Mucosa of rectum (tissue), 2 donors: ENCODE results near the gene LYG1.
"Not testable (repeated sequence)": the region's sequence is repeated elsewhere in the genome, so short reads cannot be mapped to it uniquely, and the experiment has no call there.

Experiments
- H3K27ac ChIP-seq, 2 donors: one replicate each; pipeline ENCODE4 v1.7.0; 2013; ENCODE audit warnings: inconsistent platforms in 2 of 2, low read depth in 2 of 2, low read length in 2 of 2
- H3K27me3 ChIP-seq, 2 donors: one replicate each; pipeline ENCODE4 v1.7.0; 2013; ENCODE audit warnings: low read length in 2 of 2; ENCODE audit not compliant: control insufficient read depth in 2 of 2, insufficient read depth in 2 of 2
- H3K36me3 ChIP-seq, 2 donors: one replicate each; pipeline ENCODE4 v1.7.0; 2013; ENCODE audit warnings: low read length in 2 of 2; ENCODE audit not compliant: control insufficient read depth in 2 of 2, insufficient read depth in 2 of 2
- H3K4me1 ChIP-seq, 2 donors: one replicate each; pipeline ENCODE4 v1.7.0; 2013; ENCODE audit warnings: low read length in 2 of 2, mild to moderate bottlenecking in 1 of 2; ENCODE audit not compliant: control insufficient read depth in 2 of 2, insufficient read depth in 2 of 2
- H3K4me3 ChIP-seq, 2 donors: one replicate each; pipeline ENCODE4 v1.7.0; 2013; ENCODE audit warnings: low read length in 2 of 2
- H3K9ac ChIP-seq, 2 donors: one replicate each; pipeline ENCODE4 v1.7.0; 2013; ENCODE audit warnings: low read length in 2 of 2, low read depth in 1 of 2, mild to moderate bottlenecking in 1 of 2
- H3K9me3 ChIP-seq, 2 donors: one replicate each; pipeline ENCODE4 v1.7.0; 2013; ENCODE audit warnings: low read length in 2 of 2; ENCODE audit not compliant: control insufficient read depth in 2 of 2
- donor health status: healthy.
- donor health status: Normal muscosa, but diverticular disease.

The LYG1 gene

GRCh38 chr2:99301097-99301496 is at the start of gene LYG1:
TSS of gene LYG1 (minus strand) at chr2:99301197. CDS start at chr2:99295670, 5,527 bp downstream.
- not testable (repeated sequence) for H3K9ac ChIP-seq, H3K36me3 ChIP-seq, H3K27me3 ChIP-seq, H3K4me3 ChIP-seq, H3K27ac ChIP-seq, H3K9me3 ChIP-seq, H3K4me1 ChIP-seq

GRCh38 chr2:99350194-99350593 is 49.2 kb upstream of the LYG1 start:
- no peak overlapping the region for H3K9ac ChIP-seq
- no peaks in the 10 kb centered on the region for H3K4me1 ChIP-seq
- no peak overlapping the region for H3K27ac ChIP-seq
- no peaks in the 10 kb centered on the region for H3K27me3 ChIP-seq
- no peaks in the 10 kb centered on the region for H3K36me3 ChIP-seq
- H3K4me3 ChIP-seq = no peak overlapping the region
- H3K9me3 ChIP-seq = no peaks in the 10 kb centered on the region

GRCh38 chr2:99348173-99348572 is 47.2 kb upstream of the LYG1 start:
- no peak overlapping the region for H3K9ac ChIP-seq
- no peaks in the 10 kb centered on the region for H3K36me3 ChIP-seq
- H3K4me3 ChIP-seq = no peak overlapping the region
- H3K4me1 ChIP-seq = no peaks in the 10 kb centered on the region
- no peaks in the 10 kb centered on the region for H3K27me3 ChIP-seq
- no peak overlapping the region for H3K27ac ChIP-seq
- H3K9me3 ChIP-seq = no peaks in the 10 kb centered on the region

- Histone ChIP-seq H3K4me1 (no peaks in the 10 kb centered on the region), H3K27me3 (no peaks in the 10 kb centered on the region), H3K9me3 (no peaks in the 10 kb centered on the region), H3K27ac (no peak overlapping the region), H3K36me3 (no peaks in the 10 kb centered on the region), H3K4me3 (no peak overlapping the region), H3K9ac (no peak overlapping the region)
Observed at GRCh38 chr2:99346218-99346617, 45.2 kb upstream of the LYG1 start.

- not testable (repeated sequence) for H3K4me1 ChIP-seq, H3K27me3 ChIP-seq, H3K9me3 ChIP-seq, H3K4me3 ChIP-seq, H3K9ac ChIP-seq, H3K27ac ChIP-seq, H3K36me3 ChIP-seq
Observed at GRCh38 chr2:99345446-99345845, 44.4 kb upstream of the LYG1 start.

- no peaks in the 10 kb centered on the region for H3K9me3 ChIP-seq
- no peaks in the 10 kb centered on the region for H3K36me3 ChIP-seq
- no peak overlapping the region for H3K9ac ChIP-seq
- no peaks in the 10 kb centered on the region for H3K27me3 ChIP-seq
- no peak overlapping the region for H3K27ac ChIP-seq
- H3K4me1 ChIP-seq = peaks cover 10 to 13% of the 10 kb centered on the region in 2 donors
- no peak overlapping the region for H3K4me3 ChIP-seq
Observed at GRCh38 chr2:99342536-99342935, 41.5 kb upstream of the LYG1 start.

- Histone ChIP-seq H3K4me3 (no peak overlapping the region), H3K36me3 (no peaks in the 10 kb centered on the region), H3K9ac (no peak overlapping the region), H3K9me3 (no peaks in the 10 kb centered on the region), H3K27ac (no peak overlapping the region), H3K4me1 (peaks cover 13 to 15% of the 10 kb centered on the region in 2 donors), H3K27me3 (no peaks in the 10 kb centered on the region)
Observed at GRCh38 chr2:99340669-99341236, 39.8 kb upstream of the LYG1 start.

GRCh38 chr2:99338029-99338585 is 37.1 kb upstream of the LYG1 start:
- H3K9me3 ChIP-seq = no peaks in the 10 kb centered on the region
- peaks cover 20 to 23% of the 10 kb centered on the region in 2 donors for H3K4me1 ChIP-seq
- peak overlapping the region; percentile 87 to 99 for H3K4me3 ChIP-seq
- no peaks in the 10 kb centered on the region for H3K27me3 ChIP-seq
- H3K9ac ChIP-seq = peak overlapping the region; percentile 64 to 92
- H3K36me3 ChIP-seq = peaks cover 0 to 3% of the 10 kb centered on the region in 2 donors
- peak overlapping the region; percentile 92 for H3K27ac ChIP-seq

- peak within 1 kb of the TSS; percentile 89 to 92 for H3K9ac ChIP-seq
- H3K27ac ChIP-seq = peak within 1 kb of the TSS; percentile 92
- no peaks in the 10 kb centered on the region for H3K27me3 ChIP-seq
- peaks cover 5 to 11% of the 10 kb centered on the region in 2 donors for H3K36me3 ChIP-seq
- H3K4me1 ChIP-seq = peaks cover 20 to 23% of the 10 kb centered on the region in 2 donors
- no peaks in the 10 kb centered on the region for H3K9me3 ChIP-seq
- peak within 1 kb of the TSS; percentile 87 to 99 for H3K4me3 ChIP-seq
Observed at GRCh38 chr2:99337113-99338028, 36.4 kb upstream of the LYG1 start, which contains the start of gene EIF5B. TSS of gene EIF5B (plus strand) at chr2:99337389. CDS start at chr2:99337555, 166 bp downstream.

- H3K9ac ChIP-seq = peak overlapping the region; percentile 64 to 92
- no peaks in the 10 kb centered on the region for H3K27me3 ChIP-seq
- H3K4me3 ChIP-seq = peak overlapping the region; percentile 87 to 99
- no peaks in the 10 kb centered on the region for H3K9me3 ChIP-seq
- peaks cover 6 to 17% of the 10 kb centered on the region in 2 donors for H3K36me3 ChIP-seq
- peaks cover 20 to 23% of the 10 kb centered on the region in 2 donors for H3K4me1 ChIP-seq
- H3K27ac ChIP-seq = peak overlapping the region; percentile 92
Observed at GRCh38 chr2:99336804-99337112, 35.8 kb upstream of the LYG1 start.
